NCI-H1092 treated with DMSO at 0.1 percent for 48 hours (cell line): Measurements from ENCODE around the gene SSTR3.
"Not testable (repeated sequence)": the region's sequence is repeated elsewhere in the genome, so short reads cannot be mapped to it uniquely, and the experiment has no call there.

Experiments used
- DNase-seq: peaks from one replicate; lab custom pipeline; 2025; lab: John Stamatoyannopoulos, UW

Gene SSTR3

DNA sequence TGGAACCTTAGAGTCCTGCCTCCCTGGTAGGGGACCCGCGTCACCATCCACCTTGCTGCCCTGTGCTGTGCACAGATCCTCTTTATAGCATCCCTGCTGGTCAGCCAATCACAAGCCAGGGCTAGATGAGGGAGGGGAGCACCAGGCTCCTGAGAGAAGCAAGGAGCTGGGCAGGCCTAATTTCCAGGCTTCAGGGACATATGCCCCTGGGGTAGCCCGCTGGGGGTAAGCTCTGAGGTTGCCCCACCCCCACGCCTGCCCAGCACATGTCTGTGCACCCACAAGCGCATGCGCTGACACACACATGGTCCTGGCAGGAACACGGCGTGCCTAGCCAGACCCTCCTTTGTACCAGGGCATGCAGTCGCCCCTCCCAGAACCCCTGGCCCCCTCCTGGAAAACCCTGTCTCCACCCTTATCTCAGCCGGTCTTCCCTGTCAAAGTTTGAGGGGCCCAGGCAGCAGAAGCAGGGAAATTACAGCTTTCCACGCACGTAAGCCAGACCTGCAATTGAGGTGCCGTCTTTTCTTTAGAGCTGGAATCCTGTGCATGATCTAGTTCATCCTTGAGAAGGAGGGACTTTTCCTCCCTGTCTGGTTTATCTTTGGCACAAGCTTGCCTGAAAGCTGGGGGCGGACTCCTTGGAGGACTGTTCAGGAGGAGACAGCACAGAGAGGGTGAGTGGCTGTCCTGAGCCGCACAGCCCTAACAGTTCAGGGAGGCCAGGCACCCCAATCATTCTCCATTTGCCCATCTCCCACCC, 2.1 kb downstream of the SSTR3 start:
- no peak for DNase-seq

DNA sequence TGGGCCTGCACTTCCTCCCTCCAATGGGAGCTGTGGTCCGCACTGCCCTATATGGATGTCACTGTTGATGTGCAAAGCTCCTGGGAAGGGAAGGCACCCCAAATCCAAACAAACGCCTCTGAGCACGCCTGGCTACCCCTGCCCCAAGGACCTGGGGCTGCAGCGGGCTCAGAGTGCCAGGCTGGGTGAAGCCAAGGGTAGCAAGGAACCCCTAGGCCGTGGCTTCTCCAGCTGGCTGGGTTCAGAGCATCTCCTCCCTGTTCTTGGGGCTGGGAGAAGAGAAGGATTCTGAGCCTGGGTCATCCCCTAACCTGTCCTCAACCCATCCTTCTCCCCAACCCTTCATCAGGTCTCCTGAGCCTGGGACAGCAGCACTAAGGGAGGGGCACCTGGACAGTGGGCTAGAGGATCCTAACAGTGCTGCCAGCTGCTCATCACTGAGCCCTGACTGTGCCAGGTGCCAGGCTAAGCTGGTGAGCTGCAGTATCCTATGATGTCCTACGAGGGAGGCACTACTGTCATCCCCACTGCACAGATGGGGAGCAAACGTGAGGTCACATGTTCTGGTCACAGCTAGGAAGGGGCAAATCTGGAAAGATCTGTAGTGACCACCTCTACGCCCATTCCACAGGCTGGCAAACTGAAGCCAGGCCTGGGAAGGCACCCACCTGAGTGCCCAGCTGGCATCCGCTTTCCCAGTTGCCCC, 3.0 kb downstream of the SSTR3 start:
- no peak for DNase-seq

DNA sequence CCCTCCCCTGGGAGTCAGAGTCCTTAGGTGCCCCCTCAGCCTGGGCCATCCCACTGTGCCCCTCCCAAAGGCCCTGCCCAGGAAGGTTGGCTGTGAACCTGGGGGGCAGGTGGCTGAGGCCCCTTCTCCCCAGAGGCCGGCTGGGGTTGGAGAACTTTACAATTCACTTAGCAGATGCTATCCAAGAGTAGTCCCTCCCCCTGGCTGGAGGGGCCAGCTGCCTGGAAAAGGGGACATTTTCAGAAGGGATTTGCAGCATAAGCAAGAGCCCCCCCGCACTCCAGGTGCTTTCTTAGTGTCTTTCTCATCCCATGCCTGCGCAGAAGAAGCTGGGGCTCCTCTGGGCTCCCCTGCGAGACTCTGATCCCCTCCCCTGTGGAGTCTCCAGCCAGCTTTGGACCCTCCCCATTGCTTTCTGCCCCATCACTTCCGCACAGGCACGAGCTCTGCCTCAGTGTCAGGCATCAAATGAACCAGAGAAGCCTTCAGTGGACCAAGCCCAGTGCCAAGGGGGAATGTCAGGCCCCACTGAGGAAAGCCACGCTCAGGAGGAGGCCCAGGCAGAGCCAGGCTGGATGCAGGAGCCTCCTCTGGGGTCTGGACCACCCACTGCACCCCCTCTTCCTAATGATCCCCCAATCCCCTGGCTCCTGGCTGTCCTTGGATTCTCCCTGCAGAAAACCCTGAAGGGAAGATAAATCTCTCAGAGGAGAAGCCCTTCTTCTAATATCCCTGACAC, 3.7 kb downstream of the SSTR3 start:
- no peak for DNase-seq

DNA sequence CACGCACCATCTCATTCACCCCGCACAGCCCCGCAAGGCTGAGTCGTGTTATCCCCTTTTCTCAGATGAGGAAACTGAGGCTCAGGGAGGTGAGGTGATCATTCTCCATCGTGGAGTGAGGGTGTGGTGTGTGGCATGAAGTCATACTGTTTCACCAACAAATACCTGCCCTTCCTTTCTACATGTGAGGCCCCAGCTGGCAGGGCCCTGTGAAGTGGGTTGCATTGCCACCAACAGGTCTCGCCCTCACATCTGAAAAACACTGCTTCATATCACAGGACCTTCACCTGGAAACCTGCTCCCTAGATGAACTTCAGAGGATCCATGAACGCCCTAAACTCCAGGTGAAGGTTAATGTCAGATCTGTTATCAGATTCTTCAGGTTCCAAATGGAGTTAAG, 4.3 kb downstream of the SSTR3 start:
- no peak for DNase-seq

DNA sequence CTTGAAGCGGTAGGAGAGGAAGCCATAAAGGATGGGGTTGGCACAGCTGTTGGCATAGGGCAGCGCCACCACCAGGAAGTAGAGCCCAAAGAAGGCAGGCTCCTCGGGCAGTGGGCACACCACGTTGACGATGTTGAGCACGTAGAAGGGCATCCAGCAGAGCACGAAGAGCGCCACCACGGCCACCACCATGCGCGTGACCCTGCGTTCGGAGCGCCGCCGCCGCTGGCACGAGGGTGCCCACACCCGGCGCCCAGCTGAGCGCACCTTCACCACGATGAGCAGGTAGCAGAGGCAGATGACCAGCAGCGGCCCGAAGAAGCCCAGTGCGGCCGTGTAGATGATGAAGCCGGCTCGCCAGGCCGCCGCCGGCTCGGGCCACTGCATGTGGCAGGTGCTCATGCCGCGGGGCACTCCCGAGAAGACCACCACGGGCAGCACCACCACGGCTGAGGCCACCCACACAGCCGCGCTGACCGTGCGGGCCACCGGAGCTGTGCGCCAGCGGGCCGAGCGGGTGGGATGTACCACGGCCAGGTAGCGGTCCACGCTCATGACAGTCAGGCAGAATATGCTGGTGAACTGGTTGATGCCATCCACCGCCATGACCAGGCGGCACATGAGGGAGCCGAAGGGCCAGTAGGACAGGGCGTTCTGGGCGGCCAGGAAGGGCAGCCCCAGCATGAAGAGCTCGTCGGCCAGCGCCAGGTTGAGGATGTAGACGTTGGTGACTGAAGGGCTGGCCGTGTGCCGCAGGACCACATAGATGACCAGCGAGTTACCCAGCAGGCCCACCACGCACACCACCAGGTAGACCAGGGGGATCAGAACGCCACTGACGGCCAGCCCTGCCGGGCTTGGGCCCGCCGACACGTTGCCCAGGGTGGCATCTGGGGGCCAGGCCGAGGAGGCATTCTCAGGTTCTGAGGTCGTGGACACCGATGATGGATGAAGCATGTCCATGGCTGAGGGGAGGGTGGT, 5.1 kb downstream of the SSTR3 start:
- DNase-seq = no peak

DNA sequence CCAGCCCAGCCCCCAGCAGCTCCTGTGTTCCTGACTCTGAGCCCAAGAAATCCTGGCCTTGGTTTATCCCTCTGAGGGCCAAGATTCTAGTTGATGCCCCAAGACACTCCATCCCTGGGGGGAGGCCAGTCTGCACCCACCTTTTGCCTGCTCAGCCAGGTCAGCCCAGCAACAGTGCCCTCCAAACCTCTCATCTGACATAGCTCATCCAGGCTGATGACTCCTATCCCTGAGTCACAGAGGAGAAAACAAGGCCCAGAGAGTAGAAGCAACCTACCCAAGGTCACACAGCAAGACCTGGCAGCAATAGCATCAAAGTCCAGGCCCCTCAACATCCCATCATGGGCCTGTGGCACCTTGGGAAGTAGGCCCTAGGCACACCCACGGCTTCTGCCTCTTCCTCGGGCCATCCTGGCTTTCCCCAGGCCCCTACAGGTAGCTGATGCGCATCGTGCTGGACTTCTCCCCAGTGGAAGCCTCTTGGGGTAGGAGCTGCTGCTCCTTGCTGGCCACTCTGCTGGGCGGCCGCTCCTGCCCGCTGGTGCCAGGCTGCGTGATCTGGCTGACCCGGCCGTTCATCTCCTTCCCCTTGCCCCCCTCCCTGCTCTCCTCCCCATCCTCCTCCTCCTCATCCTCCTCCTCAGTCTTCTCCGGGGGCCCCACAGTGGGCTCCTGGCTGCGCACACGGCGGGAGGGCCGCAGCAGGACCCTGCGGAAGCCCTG, 6.0 kb downstream of the SSTR3 start:
- no peak for DNase-seq

DNA sequence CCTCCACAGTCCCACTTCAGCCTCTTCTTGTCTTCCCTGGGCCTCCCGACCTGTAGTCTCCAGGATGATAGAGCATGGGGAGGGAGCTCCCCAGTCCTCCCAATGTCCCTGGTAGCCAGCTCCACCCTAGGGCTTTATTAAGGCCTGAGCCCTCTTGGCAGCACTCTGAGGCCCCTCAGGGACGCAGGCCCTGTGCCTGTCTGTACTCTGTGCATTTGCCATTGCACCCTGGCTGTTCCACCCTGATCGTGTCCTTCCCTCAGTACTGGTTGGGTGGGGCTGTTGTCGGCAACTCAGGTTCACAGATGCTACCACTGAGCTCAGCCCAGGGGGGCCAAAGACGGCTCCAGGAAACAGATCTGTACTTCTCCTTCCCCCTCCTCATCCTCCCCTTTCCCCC, 7.2 kb downstream of the SSTR3 start:
- no peak for DNase-seq

DNA sequence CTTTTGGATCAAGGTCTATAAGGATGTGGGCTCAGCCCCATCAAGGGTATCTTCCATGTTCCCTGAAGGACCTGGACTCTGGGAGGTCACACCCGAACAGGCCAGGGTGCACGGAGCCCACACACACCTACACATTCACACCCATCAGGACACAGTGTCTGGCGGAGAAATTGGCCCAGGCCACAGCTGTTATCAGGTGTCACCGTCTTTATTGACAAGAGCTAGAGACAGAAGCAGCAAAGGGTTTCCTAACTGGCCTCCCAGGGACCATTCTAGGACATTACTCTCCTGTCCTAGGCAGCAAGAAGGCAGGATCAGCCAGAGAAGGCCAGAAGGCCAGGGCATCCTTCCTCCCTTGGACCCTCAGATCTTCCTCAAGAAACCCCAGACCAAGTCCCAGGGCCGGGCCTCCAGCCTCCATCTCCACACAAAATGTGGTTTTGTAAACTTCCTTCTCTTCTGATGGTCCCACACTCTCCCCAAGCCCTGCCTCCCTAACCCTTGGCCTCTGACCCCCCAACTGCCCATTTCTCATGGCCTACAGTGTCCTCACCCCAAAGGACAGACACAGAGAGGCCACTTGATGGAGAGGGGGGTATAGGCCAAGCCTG, 8.1 kb downstream of the SSTR3 start:
- no peak for DNase-seq

DNA sequence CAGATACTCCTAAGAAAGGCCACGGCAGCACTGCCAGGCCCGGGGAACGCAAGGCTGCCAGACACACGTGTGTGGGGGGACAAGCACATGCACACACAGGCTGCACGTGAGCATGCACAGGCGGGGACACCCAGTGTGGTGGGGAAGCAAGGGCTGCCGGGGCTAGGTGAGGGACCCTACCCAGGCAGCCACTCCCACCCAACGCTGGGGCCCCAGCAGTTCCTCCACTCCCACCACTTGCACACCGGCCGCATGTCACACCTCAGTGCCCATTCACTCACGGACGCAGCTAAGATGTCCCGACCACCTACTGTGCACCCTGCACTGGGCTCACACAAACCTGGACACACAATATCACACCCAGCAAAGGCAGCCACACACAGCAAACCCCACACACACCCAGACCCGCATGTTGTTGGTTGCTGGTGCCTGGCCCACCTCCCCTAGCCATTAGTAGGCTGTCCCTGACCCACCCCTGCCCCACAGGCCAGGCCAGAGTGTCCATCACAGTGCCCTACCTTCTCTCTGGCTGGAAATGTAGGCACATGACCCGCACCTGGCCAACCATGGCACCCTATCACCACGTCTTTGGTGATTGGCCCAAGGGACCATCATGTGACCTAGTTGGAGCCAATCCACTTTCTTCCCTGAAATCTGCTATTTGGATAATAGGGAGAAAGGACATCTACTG, 8.8 kb downstream of the SSTR3 start:
- no peak for DNase-seq

DNA sequence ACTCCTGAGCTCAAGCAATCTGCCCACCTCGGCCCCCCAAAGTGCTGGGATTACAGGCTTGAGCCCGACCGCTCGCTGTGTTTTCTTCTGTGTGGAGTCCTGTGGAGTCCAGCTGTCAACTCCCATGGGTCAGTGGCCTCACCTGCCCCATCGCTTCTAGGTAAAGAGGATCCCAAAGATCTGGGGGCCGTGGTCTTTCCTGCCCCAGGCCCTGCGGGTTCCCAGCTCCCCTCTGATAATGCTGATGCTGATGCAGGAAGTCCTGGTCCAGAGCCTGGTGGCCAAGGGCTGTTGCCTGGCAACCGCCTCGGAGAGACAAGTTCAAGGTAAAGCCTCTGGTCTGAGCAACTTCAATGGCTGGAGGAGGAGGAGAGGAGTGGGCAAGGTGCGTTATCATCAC, 9.6 kb downstream of the SSTR3 start:
- no peak for DNase-seq

DNA sequence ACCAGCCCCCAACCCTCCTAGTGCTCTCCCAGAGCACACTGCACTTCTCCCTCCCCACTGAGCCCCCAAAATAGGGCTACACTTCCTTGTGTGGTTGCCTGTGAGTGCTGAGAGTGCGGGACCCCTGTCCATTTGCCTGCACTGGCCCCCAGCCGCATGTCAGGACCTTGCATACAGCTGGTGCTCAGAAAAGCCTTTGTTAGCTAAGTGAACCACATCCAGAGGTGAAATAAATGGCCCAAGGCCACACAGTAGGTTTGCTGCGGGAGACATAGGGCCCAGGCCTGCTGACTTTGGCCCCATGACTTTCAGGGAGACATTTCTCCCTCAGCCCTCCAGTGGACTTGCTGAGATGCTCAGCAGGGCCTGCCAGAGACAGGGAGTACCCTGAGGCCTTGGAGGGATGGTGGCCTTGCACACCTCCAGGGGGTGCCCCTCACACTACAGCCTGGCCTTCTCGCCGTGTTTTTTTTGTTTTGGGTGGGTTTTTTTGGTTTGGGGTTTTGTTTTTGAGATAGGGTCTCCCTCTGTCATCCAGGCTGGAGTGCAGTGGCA, 10.2 kb downstream of the SSTR3 start:
- DNase-seq = no peak

DNA sequence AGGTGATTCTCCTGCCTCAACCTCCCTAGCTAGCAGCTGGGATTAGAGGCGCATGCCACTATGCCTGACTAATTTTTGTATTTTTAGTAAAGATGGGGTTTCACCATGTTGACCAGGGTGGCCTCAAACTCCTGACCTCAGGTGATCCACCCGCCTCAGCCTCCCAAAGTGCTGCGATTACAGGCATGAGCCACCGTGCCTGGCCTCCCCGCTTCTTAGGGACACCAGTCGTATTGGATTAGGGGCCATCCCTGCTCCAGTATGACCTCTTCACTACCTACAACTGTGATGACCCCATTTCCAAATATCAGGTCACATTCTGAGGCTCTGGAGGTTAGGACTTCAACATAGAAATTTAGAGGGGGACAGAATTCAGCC, 10.8 kb downstream of the SSTR3 start:
- not testable (repeated sequence) for DNase-seq

DNA sequence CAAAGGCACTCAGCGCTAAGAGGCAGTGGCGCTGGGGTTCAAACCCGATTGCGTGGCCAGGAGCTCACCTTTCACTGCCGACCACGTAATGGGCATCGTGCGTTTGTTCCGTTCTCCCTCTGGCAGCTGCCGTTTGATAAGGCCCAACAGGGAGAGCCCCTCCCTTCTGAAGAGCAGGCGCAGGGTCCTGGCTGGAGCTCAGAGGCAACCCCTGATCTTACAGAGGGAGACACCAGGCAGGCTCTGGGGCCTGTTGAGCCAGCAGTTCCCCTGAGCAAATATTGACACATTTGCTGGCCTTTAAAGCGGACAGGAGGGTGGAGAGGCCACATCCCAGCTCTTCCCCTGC, 12.5 kb downstream of the SSTR3 start:
- DNase-seq = no peak

DNA sequence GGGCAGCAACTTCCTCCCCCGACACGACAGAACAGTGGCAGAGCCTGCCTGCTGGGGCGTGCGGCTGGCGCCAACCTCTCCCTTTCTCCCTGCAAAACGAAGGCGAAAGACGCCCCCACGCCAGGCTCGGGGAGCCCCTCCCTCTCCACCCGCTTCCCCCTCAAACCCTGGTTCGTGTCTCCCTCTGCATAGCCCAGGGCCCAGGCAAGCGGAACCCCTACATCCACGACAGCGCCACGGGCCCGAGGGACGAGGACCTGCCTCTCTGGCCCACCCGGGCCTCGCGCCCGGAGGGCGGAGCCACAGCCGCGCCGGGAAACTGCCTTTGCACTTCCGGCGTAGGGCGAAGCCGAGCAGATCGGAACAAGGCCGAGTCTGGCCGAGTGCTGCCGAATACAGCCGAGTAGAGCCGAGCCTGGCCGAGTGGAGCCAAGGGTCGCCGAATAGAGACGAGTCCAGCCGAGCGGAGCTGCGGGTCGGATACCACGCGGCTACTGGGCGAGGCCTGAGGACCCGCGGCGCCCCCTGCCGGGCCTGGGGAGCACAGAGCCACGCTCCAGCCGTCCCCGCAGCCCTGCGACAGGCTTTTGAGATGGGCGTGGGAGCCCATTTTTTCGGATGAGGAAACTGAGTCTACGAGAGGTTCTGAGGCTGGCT, 13.0 kb downstream of the SSTR3 start:
- DNase-seq = peak; percentile 98

DNA sequence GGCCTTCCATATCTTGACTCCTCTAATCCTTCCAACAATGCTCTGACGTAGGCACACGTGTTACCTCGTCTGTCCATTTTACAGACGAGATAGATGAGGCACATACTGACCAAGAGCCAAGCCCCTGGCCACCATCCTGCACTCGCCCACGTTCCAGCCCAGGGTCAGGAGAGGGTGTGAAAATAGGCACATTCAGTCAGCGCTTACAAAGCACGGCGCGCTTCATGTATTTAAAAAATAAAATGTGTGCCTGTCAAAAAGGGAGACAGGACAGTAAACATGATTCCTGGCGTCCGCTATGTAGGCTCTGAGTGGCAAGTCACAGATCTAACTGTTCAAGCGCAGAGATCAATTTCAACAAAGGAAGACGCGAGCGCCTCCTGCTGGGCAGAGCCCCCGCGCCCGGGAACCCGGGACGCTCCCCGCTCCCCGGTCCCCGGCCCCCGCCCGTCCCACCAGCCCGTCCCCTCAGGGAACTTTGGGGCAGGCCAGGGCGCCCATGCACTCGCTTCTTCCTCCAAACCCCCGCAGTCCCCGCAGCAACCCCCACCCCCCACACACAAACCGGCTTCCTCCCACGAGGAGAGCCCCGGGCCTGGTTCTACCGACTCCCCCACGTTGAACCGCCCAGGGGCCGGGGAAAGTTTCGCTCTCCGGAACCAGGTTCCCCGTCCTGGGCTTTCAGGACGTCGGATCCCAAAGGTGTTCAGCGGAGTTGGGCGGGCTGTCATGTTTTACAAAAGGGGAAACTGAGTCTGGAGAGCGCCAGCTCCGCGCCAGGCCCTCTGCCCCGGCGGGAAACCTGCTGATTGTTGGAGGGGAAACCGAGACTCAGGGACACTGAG, 13.8 kb downstream of the SSTR3 start:
- DNase-seq = peak; percentile 58

DNA sequence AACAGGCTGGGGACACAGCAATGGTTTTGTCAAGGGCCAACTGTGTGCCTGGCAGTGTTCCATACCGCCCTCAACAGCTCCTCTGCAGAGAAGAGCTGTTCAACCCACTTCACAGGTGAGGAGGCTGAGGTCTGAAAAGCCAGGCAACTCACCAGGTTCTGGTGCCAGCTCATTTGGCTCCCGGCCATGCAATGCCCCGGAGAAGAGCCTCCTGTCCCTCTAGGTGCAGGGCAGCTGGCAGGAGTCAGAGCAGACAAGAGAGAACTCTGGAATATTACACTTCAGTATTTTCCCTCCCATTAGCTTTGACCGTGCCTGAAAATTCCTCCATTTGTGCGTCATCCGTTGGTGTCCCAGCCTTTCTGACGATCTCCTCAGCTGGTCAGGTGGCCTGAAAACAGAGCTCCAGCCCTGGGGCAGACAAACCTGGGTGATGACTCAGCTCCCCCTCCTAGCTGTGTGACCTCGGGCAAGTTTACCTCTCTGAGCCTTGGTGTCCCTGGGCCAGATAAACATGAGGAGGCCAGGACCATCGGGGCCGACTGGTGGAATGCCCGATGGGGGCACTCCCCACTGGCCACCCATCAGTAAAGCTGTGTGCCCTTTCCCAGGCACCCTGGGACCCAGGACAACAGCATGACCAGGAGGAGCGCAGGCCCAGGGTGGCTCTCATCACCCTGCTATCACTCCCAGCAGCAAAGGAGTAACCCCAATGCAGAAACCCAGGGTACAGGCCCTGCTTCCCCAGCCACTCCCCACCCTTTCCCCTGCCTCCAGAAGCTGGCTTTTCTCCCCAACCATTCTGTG, 14.6 kb downstream of the SSTR3 start:
- peak; percentile 60 for DNase-seq
